GM18873 (cell line): Measurements from ENCODE around the gene OGDH.
"Not testable (repeated sequence)": the region's sequence is repeated elsewhere in the genome, so short reads cannot be mapped to it uniquely, and the experiment has no call there.

Experiments
- ATAC-seq: cut with Tn5 transposase; IDR thresholded peaks from one replicate; pipeline ENCODE4 v1.9.1; 2021; ENCODE audit warnings: mild to moderate bottlenecking, moderate library complexity, moderate number of reproducible peaks; ENCODE audit not compliant: unreplicated experiment, low FRiP score

OGDH gene

DNA sequence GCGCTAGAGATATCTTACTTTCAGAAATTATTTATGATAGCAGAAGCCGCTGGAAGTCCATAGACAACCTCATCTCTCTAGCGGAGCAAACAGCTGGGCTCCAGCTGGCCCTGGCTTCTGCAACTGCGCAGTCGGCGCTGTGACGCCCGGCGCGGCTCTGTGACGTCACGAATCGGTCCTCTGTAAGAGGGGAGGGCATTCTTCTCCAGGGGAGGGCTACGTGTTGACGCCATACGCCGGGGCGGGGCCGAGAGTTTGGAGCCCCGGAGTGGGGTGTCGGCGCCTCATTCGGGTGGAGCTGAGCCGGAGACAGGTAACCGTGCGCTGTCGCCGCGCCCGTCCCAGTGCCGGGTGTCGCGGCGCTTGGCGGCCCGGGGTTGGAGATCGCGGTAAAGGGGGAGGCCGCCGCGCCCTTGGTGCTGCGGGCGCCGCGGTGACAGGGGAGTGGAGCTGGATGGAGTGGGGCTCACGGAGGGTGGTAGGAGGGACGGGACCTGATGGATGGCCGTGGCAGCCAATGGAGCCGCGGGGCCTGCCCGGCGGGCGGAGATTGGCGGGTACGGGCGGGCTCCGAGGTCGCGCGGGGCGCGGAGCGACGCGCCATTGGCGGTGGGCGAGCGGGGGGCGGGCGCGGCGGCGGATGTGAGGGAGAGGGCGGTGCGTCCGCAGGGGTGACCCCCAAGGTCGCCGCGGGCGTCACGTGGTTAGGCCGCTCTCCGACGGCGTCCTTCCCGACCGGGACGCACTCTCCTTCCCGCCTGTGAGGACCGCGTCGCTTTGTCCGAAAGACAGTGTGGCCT lies at the start of gene OGDH:
Gene OGDH, plus strand, starts transcription at position 287 of the 800 bp plus-strand sequence. CDS start 17,717 bp downstream, outside the sequence.
- peak; percentile 91 for ATAC-seq

- ATAC-seq = no peak
Observed at GRCh38 chr7:44557485-44557884, 48.9 kb upstream of the OGDH start.

- ATAC-seq = no peak
Observed at GRCh38 chr7:44559485-44559884, 46.9 kb upstream of the OGDH start.

- no peak for ATAC-seq
Observed at GRCh38 chr7:44561481-44561880, 44.9 kb upstream of the OGDH start.

- ATAC-seq = no peak
Observed at GRCh38 chr7:44561962-44562621, 44.3 kb upstream of the OGDH start.

GRCh38 chr7:44562622-44562962 lies 43.8 kb upstream of the OGDH start:
- ATAC-seq = not testable (repeated sequence)

DNA sequence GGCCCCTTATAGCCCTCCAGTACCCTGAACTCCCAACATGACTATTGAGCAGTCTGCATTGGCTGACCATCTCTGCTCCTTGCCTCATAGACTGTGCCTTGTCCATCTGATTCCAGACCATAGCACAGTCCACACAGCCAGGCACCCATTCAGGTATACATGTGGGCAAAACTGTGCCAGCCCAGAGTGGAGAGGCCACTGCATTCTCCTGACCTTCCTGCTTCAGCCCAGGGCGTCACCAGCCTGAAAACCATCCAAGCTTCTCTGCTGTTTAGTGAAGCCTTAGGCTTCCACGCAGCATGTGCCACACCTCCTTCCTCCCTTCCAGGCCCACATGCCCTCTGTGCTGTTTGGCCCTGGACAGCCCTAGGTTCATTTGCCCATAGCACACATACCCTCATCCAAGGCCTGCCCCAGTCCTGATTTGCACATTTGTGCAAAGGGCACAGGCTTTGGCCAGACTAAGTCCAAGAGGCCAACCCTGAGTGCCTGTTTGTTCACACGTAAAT lies 43.2 kb upstream of the OGDH start:
- ATAC-seq = no peak

GRCh38 chr7:44564606-44565005 lies 41.8 kb upstream of the OGDH start:
- no peak for ATAC-seq

- ATAC-seq = no peak
Observed at GRCh38 chr7:44565097-44565794, 41.2 kb upstream of the OGDH start.

DNA sequence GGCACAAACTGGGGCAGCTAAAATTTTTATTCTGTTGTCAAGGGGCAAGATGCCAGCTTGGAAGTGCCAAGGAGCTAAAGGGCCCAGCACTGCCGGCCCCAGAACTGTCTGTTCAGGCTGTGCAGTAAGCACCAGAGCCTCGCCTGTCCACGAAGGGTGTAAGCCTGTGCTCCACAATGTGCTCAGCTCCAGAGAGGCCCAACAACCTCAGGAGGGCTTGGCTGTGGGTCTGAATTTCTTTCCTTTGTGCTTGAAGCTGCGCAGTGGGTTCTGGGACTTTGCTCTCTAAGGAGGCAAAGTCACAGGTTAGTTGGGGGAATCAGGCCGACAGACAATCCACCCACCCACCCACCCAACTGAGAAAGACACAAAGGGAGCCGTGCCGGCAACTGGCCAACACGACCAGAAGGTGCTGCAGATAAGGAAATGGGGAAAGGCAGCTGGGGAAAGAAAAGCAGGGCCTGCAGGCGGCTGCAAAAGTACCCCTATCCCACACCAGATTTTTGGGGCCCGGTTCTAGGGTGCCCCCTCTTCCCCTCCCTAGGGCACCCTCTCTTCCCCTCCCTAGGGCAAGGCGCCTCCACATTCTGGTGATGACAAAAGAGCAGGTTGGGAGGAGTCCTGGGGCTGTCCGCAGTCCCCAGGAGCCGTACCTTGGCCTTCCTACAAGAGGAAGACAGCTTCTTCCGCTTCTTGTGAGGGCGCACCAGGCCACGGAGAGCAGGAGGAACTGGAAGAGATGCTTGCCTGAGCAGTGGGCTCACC lies 40.5 kb upstream of the OGDH start:
- ATAC-seq = no peak

GRCh38 chr7:44566680-44567079 lies 39.7 kb upstream of the OGDH start:
- no peak for ATAC-seq

- ATAC-seq = no peak
Observed at GRCh38 chr7:44567884-44568283, 38.5 kb upstream of the OGDH start.

DNA sequence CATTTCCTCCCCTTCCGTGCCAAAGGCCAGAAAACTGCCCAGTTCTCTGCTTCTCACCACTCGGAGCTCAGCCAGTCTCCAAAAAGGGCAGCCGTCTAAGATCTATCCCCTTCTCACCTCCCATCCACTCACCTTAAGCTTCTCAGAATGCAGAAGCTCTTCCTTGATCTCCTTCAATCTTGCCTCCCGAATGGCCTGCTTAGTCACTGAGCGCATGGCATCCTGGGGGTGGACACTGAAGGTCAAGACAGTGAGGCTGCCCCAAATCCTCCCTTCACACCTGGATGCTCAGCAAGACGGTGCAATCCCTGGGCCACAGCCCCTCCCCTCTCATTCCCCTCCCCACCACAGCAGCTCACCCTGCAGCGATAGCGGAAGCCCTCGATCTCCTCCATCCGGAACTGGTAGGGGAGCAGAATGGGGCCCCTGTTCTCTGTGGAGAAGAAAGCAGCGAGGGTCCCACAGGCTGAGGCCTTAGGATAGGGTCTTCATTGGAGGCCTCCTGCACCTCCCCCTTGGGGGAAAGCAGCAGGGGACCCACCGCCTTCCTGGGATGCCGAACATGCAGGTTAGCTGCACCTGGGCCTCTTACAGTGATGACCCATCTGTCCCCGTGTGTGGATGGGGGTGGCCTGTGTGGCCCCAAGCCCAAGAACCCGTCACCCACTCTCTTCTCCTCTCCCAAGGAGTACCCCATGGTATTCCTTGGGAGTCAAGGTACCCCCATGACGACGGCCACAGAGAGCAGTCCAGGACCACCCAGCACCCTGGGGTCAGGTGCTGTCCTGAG lies 37.5 kb upstream of the OGDH start:
- ATAC-seq = no peak

GRCh38 chr7:44569959-44570358 lies 36.5 kb upstream of the OGDH start:
- ATAC-seq = no peak

DNA sequence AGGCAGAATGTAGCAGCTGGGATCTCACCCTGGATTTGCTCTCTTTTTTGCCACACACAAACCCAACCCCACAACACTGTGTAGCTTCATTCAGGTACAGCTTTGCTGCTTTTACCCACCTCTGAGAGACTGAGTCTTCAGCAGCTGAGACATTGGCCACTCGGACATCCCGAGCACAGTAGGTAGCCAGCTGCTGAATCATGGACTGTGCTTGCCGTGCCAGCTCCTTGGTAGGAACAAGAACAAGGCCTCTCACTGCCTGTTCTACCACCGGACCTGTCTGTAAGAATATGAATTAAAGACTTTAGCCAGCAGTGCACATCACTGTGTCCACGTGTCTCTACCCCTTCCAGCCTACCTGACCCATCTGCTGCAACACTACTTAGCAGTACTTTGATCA lies 33.7 kb upstream of the OGDH start:
- ATAC-seq = no peak

GRCh38 chr7:44573464-44574286 lies 32.8 kb upstream of the OGDH start, which contains the start of gene DDX56:
Gene DDX56 (minus strand): TSS chr7:44573908. CDS start chr7:44573895, 13 bp downstream.
- peak; percentile 75 for ATAC-seq

DNA sequence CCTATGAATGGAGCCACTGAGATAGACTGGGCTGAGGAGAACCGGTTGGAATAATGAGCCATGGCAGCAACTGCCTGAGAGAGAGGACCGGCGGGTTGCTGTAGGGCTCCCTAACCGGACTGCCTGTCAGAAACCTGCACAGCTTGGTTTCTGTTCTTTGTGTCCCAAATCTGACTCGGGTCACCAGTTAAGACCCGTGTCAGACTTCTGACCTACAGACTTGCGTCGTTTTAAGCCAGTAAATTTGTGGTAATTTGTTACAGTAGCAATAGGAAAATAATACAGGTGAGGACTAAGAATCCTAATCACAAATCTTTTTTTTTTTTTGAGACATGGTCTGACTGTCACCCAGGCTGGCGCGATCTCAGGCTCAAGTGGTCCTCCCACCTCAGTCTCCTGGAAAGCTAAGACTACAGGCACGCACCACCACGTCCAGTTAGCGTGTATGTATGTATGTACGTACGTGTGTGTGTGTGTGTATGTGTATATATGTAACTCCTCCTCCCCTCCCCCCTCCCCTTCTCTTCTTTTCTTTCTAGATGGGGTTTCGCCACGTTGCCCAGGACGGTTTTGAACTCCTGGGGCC lies 32.0 kb upstream of the OGDH start:
- no peak for ATAC-seq

- no peak for ATAC-seq
Observed at GRCh38 chr7:44575054-44575453, 31.4 kb upstream of the OGDH start.
